HEK293 (cell line): ENCODE measurements around the gene GPR22.

Experiments used
- ZEB2 ChIP-seq: fragments of 450-650 bp; formaldehyde crosslinking; IDR thresholded peaks from 2 replicates; pipeline ENCODE4 v1.5.1; 2016; ENCODE audit warnings: missing biosample characterization, missing genetic modification characterization
- ZFP41 ChIP-seq: fragments of 450-650 bp; formaldehyde crosslinking; IDR thresholded peaks from 2 replicates; pipeline ENCODE4 v1.5.1; 2016; ENCODE audit warnings: missing biosample characterization, missing genetic modification characterization, borderline replicate concordance
- ZNF350 ChIP-seq: fragments of 450-650 bp; formaldehyde crosslinking; IDR thresholded peaks from 2 replicates; pipeline ENCODE4 v1.5.0; 2017; ENCODE audit warnings: missing biosample characterization, mild to moderate bottlenecking, missing genetic modification characterization
- ZNF510 ChIP-seq: fragments of 450-650 bp; formaldehyde crosslinking; IDR thresholded peaks from 2 replicates; pipeline ENCODE4 v1.5.1; 2018; ENCODE audit warnings: mild to moderate bottlenecking, missing genetic modification characterization, missing biosample characterization; ENCODE audit not compliant: insufficient replicate concordance
- ZNF548 ChIP-seq: fragments of 450-650 bp; formaldehyde crosslinking; IDR thresholded peaks from 2 replicates; pipeline ENCODE4 v1.5.1; 2016; ENCODE audit warnings: missing biosample characterization, missing genetic modification characterization
- ZNF776 ChIP-seq: fragments of 450-650 bp; formaldehyde crosslinking; IDR thresholded peaks from 2 replicates; pipeline ENCODE4 v1.5.0; 2017; ENCODE audit warnings: missing biosample characterization, missing genetic modification characterization, borderline replicate concordance
- TF ChIP-seq, protein P1 (sequence below): fragments of 450-650 bp; formaldehyde crosslinking; IDR thresholded peaks from 2 replicates; pipeline ENCODE4 v1.5.1; 2016; ENCODE audit warnings: missing biosample characterization, missing genetic modification characterization
- TF ChIP-seq, protein P2 (sequence below): fragments of 450-650 bp; formaldehyde crosslinking; IDR thresholded peaks from 2 replicates; pipeline ENCODE4 v1.5.1; 2016; ENCODE audit warnings: missing biosample characterization, missing genetic modification characterization, low read depth
- TF ChIP-seq, protein P3 (sequence below): fragments of 450-650 bp; formaldehyde crosslinking; IDR thresholded peaks from 2 replicates; pipeline ENCODE4 v1.5.1; 2016; ENCODE audit warnings: missing biosample characterization, missing genetic modification characterization
- TF ChIP-seq, protein P4 (sequence below): fragments of 450-650 bp; formaldehyde crosslinking; IDR thresholded peaks from 2 replicates; pipeline ENCODE4 v1.5.1; 2016; ENCODE audit warnings: missing biosample characterization, missing genetic modification characterization

DNA sequence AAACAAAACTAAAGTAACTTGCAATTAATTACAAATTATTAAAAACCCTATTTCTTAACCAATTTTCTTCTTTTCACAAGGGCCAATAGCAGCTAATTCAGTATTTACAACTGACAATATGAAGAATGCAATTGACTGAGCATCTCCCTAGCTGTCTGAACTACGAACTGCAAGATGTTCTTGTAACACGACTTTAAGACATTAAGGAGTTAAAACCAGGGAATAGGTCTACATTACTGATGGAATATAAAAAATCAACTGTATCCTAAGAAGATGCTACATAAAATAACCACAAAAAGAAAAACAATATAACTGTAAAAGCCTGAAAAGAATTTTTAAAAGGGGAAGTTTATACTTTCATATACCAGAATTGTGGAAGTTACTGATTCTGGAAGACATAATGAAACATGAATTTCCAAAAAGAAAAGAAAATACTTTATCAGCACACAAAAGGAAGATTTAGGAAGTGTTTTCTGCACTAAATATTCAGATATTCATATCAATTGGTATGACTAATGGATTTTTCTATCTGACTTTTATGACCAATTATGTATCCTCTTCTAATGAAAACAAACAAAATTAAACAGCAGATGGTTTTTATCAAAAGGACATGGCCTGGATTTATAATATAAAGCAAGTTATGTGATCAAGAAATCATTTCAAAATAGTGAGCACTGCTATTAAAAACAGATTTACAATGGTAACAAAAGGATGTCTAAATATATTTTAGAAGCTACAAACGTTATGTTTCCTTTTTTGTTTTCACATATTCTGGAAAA lies 1.6 kb downstream of the GPR22 start:
- TF ChIP-seq, protein P1, sequence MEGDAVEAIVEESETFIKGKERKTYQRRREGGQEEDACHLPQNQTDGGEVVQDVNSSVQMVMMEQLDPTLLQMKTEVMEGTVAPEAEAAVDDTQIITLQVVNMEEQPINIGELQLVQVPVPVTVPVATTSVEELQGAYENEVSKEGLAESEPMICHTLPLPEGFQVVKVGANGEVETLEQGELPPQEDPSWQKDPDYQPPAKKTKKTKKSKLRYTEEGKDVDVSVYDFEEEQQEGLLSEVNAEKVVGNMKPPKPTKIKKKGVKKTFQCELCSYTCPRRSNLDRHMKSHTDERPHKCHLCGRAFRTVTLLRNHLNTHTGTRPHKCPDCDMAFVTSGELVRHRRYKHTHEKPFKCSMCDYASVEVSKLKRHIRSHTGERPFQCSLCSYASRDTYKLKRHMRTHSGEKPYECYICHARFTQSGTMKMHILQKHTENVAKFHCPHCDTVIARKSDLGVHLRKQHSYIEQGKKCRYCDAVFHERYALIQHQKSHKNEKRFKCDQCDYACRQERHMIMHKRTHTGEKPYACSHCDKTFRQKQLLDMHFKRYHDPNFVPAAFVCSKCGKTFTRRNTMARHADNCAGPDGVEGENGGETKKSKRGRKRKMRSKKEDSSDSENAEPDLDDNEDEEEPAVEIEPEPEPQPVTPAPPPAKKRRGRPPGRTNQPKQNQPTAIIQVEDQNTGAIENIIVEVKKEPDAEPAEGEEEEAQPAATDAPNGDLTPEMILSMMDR (tag by site-specific recombination) = no peak
- TF ChIP-seq ZNF548 = no peak
- TF ChIP-seq ZFP41 = no peak
- TF ChIP-seq ZNF510 = no peak
- TF ChIP-seq, protein P2, sequence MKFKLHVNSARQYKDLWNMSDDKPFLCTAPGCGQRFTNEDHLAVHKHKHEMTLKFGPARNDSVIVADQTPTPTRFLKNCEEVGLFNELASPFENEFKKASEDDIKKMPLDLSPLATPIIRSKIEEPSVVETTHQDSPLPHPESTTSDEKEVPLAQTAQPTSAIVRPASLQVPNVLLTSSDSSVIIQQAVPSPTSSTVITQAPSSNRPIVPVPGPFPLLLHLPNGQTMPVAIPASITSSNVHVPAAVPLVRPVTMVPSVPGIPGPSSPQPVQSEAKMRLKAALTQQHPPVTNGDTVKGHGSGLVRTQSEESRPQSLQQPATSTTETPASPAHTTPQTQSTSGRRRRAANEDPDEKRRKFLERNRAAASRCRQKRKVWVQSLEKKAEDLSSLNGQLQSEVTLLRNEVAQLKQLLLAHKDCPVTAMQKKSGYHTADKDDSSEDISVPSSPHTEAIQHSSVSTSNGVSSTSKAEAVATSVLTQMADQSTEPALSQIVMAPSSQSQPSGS (tag by site-specific recombination) = no peak
- TF ChIP-seq, protein P3, sequence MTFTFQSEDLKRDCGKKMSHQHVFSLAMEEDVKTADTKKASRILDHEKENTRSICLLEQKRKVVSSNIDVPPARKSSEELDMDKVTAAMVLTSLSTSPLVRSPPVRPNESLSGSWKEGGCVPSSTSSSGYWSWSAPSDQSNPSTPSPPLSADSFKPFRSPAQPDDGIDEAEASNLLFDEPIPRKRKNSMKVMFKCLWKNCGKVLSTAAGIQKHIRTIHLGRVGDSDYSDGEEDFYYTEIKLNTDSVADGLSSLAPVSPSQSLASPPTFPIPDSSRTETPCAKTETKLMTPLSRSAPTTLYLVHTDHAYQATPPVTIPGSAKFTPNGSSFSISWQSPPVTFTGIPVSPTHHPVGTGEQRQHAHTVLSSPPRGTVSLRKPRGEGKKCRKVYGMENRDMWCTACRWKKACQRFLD (tag by site-specific recombination) = no peak
- TF ChIP-seq, protein P4, sequence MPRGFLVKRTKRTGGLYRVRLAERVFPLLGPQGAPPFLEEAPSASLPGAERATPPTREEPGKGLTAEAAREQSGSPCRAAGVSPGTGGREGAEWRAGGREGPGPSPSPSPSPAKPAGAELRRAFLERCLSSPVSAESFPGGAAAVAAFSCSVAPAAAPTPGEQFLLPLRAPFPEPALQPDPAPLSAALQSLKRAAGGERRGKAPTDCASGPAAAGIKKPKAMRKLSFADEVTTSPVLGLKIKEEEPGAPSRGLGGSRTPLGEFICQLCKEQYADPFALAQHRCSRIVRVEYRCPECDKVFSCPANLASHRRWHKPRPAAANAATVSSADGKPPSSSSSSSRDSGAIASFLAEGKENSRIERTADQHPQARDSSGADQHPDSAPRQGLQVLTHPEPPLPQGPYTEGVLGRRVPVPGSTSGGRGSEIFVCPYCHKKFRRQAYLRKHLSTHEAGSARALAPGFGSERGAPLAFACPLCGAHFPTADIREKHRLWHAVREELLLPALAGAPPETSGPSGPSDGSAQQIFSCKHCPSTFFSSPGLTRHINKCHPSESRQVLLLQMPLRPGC = no peak
- TF ChIP-seq ZNF776 (tag by site-specific recombination) = no peak
- TF ChIP-seq ZEB2 (tag by site-specific recombination) = no peak
- TF ChIP-seq ZNF350 (tag by site-specific recombination) = no peak
